K562 (cell line): Measurements from ENCODE around the gene PAF1. TPM values are rescaled to one million over a fixed set of nuclear protein-coding genes. Genes with fewer than 3 reads are reported as not detected.

Experiments
- DIDO1 ChIP-seq: fragments of 450-650 bp; IDR thresholded peaks from 2 replicates; pipeline ENCODE4 v1.6.1; 2016; ENCODE audit warnings: low read depth, missing biosample characterization, missing genetic modification characterization
- ELF2 ChIP-seq: fragments of 250-450 bp; sonication (Bioruptor Pico); IDR thresholded peaks from 2 replicates; pipeline ENCODE4 v1.5.0; 2021; ENCODE audit warnings: mild to moderate bottlenecking
- ESRRA ChIP-seq: fragments of 450-650 bp; IDR thresholded peaks from 2 replicates; pipeline ENCODE4 v1.6.1; 2014; ENCODE audit warnings: low read depth, mild to moderate bottlenecking, moderate library complexity, borderline replicate concordance
- ETS2 ChIP-seq: IDR thresholded peaks from 2 replicates; pipeline ENCODE4 v1.6.1; 2016; ENCODE audit warnings: borderline replicate concordance, missing genetic modification characterization, mild to moderate bottlenecking, moderate library complexity, missing compliant biosample characterization; ENCODE audit not compliant: poor library complexity, severe bottlenecking
- ETV5 ChIP-seq: sonication (generic); formaldehyde crosslinking; IDR thresholded peaks from 2 replicates; pipeline ENCODE4 v1.4.0; 2020; ENCODE audit warnings: low read depth, mild to moderate bottlenecking, missing genetic modification reagents
- HDAC6 ChIP-seq: IDR thresholded peaks from 2 replicates; pipeline ENCODE4 v1.6.1; 2012; ENCODE audit warnings: low read depth, mild to moderate bottlenecking, control low read depth, inconsistent platforms, low read length, moderate library complexity
- HNRNPLL ChIP-seq: fragments of 200-400 bp; formaldehyde crosslinking; IDR thresholded peaks from 2 replicates; pipeline ENCODE4 v1.6.1; 2017; ENCODE audit warnings: low read length, low read depth, mild to moderate bottlenecking; ENCODE audit not compliant: poor library complexity, severe bottlenecking
- ILK ChIP-seq: fragments of 450-650 bp; IDR thresholded peaks from 2 replicates; pipeline ENCODE4 v1.6.1; 2016; ENCODE audit warnings: missing genetic modification characterization, low read depth, mild to moderate bottlenecking, missing compliant biosample characterization, moderate library complexity, borderline replicate concordance
- KAT7 ChIP-seq: sonication (generic); formaldehyde crosslinking; IDR thresholded peaks from 2 replicates; pipeline ENCODE4 v1.8.0; 2022; ENCODE audit warnings: missing genetic modification reagents, mild to moderate bottlenecking, borderline replicate concordance
- KAT8 ChIP-seq: fragments of 450-650 bp; IDR thresholded peaks from 2 replicates; pipeline ENCODE4 v1.6.1; 2016; ENCODE audit warnings: low read depth, mild to moderate bottlenecking
- MAZ ChIP-seq, 2 experiments: fragments of 450-650 bp in 1 of 2; sonication (generic) in 1 of 2; formaldehyde crosslinking; IDR thresholded peaks in 1 of 2; conservative IDR thresholded peaks in 1 of 2; 2 replicates each; pipeline versions ENCODE4 v1.4.0 to v1.5.0; 2020; ENCODE audit warnings: mild to moderate bottlenecking in 1 of 2, missing genetic modification reagents in 1 of 2
- MXI1 ChIP-seq: IDR thresholded peaks from 2 replicates; pipeline ENCODE4 v1.6.1; 2011; ENCODE audit warnings: low read depth, mild to moderate bottlenecking, improper control_type of control experiment, low read length
- MYBL2 ChIP-seq, 2 experiments: fragments of 450-650 bp in 1 of 2; sonication (generic) in 1 of 2; formaldehyde crosslinking in 1 of 2; IDR thresholded peaks; 2 replicates each; pipeline versions ENCODE4 v1.6.1 to v1.8.1; 2017 to 2022; ENCODE audit warnings: borderline replicate concordance in 1 of 2, inconsistent platforms in 1 of 2, low read depth in 1 of 2, mild to moderate bottlenecking in 1 of 2, missing genetic modification reagents in 1 of 2, moderate library complexity in 1 of 2
- POLR2B ChIP-seq: fragments of 450-650 bp; IDR thresholded peaks from 2 replicates; pipeline ENCODE4 v1.6.1; 2018; ENCODE audit warnings: low read depth; ENCODE audit not compliant: partially characterized antibody
- PTTG1 ChIP-seq: fragments of 450-650 bp; IDR thresholded peaks from 2 replicates; pipeline ENCODE4 v1.6.1; 2016; ENCODE audit warnings: low read depth, mild to moderate bottlenecking, missing genetic modification characterization, missing compliant biosample characterization
- RAD21 ChIP-seq, 2 experiments: fragments of 250-450 bp in 1 of 2; fragments of 450-650 bp in 1 of 2; sonication (Bioruptor Pico) in 1 of 2; formaldehyde crosslinking in 1 of 2; IDR thresholded peaks in 1 of 2; conservative IDR thresholded peaks in 1 of 2; 2 replicates each; pipeline versions ENCODE4 v1.4.0 to v1.8.0; 2020 to 2022; ENCODE audit warnings: mild to moderate bottlenecking in 2 of 2, moderate library complexity in 1 of 2
- TBP ChIP-seq: optimal IDR thresholded peaks from 2 replicates; pipeline ENCODE3; 2011; ENCODE audit warnings: low read depth, low read length, improper control_type of control experiment
- ZFPM2 ChIP-seq: fragments of 250-450 bp; sonication (Bioruptor Pico); IDR thresholded peaks from 2 replicates; pipeline ENCODE4 v1.5.1; 2022; ENCODE audit warnings: mild to moderate bottlenecking
- ZNF561 ChIP-seq: fragments of 450-650 bp; formaldehyde crosslinking; conservative IDR thresholded peaks from 2 replicates; pipeline ENCODE4 v1.4.0; 2020; ENCODE audit warnings: mild to moderate bottlenecking, moderate library complexity
- ZNF830 ChIP-seq: fragments of 250-450 bp; sonication (Bioruptor Pico); IDR thresholded peaks from 2 replicates; pipeline ENCODE4 v1.5.0; 2021; ENCODE audit warnings: mild to moderate bottlenecking
- polyA plus RNA-seq, 8 experiments: library from polyadenylated mRNA; depleted of rRNA in 4 of 8; stranded (reverse) in 5 of 8; unstranded in 3 of 8; fragments of >200 nt; fragmentation: Nextera tagmentation in 2 of 8; fragmentation: Illumina TruSeq in 1 of 8; extraction: Ambion mirVana in 2 of 8; extraction: Trizol in 1 of 8; gene quantifications; 2 replicates each; pipeline versions ENCODE4 v1.2.1 to v1.2.3, GENCODE V29; 2011 to 2014; ENCODE audit warnings: inconsistent platforms in 1 of 8, missing spikeins in 1 of 8
- total RNA-seq, 7 experiments: library from RNA; depleted of rRNA in 6 of 7; stranded (reverse); fragments of >200 nt in 6 of 7; fragmentation: Illumina TruSeq in 2 of 7; extraction: Trizol in 2 of 7; gene quantifications; 2 replicates each; pipeline versions ENCODE4 v1.2.1 to v1.2.3, GENCODE V29; 2011 to 2021; ENCODE audit warnings: low replicate concordance in 1 of 7
- TF ChIP-seq, protein P1 (sequence below): fragments of 250-450 bp; sonication (Bioruptor Pico); IDR thresholded peaks from 2 replicates; pipeline ENCODE4 v1.8.0; 2021; ENCODE audit warnings: moderate library complexity, mild to moderate bottlenecking, inconsistent platforms
- TF ChIP-seq, protein P2 (sequence below): fragments of 450-650 bp; IDR thresholded peaks from one replicate; pipeline ENCODE4 v1.6.1; 2018; ENCODE audit warnings: mild to moderate bottlenecking, moderate library complexity; ENCODE audit not compliant: partially characterized antibody

The PAF1 gene
- total and polyA plus RNA-seq, 9 of the 15 experiments (the other 6 are each of a cell fraction or from before 2014, with no cell fraction given), result 1.5 to 45.0 (median 33.8) TPM

- TF ChIP-seq ZFPM2 (CRISPR knock-in tag) (no peak), ZNF830 (CRISPR knock-in tag) (no peak), MXI1 (peak; percentile 75), ESRRA (peak; percentile 68; the same call in 1 of the 2 replicates), RAD21 (CRISPR knock-in tag; conservative IDR thresholded peaks at IDR 0.05 in 1 of 2, IDR thresholded peaks at IDR 0.05 in 1 of 2) (no peak), POLR2B (peak; percentile 30), ETS2 (tag) (no peak), HDAC6 (no peak), ETV5 (peak; percentile 93), MYBL2 (IDR thresholded peaks at IDR 0.05; ENCODE audit: low read depth) (no peak), MYBL2 (CRISPR knock-in tag; IDR thresholded peaks at IDR 0.05; ENCODE audit: borderline replicate concordance) (no peak), ZNF561 (CRISPR knock-in tag) (no peak), MAZ (CRISPR knock-in tag; conservative IDR thresholded peaks at IDR 0.05 in 1 of 2, IDR thresholded peaks at IDR 0.05 in 1 of 2) (peak; percentile 63 to 84; a peak in 2 of 4 replicates), KAT8 (no peak), DIDO1 (tag) (no peak), ILK (tag) (no peak), TBP (peak; percentile 26), KAT7 (0 out of 2 replicates have a peak, but pooled peaks have one; percentile 17), HNRNPLL (no peak), ELF2 (peak; percentile 78; the same call in 1 of the 2 replicates), PTTG1 (no peak)
- TF ChIP-seq, protein P1, sequence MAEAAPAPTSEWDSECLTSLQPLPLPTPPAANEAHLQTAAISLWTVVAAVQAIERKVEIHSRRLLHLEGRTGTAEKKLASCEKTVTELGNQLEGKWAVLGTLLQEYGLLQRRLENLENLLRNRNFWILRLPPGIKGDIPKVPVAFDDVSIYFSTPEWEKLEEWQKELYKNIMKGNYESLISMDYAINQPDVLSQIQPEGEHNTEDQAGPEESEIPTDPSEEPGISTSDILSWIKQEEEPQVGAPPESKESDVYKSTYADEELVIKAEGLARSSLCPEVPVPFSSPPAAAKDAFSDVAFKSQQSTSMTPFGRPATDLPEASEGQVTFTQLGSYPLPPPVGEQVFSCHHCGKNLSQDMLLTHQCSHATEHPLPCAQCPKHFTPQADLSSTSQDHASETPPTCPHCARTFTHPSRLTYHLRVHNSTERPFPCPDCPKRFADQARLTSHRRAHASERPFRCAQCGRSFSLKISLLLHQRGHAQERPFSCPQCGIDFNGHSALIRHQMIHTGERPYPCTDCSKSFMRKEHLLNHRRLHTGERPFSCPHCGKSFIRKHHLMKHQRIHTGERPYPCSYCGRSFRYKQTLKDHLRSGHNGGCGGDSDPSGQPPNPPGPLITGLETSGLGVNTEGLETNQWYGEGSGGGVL (CRISPR knock-in tag), result no peak
- TF ChIP-seq, protein P2, sequence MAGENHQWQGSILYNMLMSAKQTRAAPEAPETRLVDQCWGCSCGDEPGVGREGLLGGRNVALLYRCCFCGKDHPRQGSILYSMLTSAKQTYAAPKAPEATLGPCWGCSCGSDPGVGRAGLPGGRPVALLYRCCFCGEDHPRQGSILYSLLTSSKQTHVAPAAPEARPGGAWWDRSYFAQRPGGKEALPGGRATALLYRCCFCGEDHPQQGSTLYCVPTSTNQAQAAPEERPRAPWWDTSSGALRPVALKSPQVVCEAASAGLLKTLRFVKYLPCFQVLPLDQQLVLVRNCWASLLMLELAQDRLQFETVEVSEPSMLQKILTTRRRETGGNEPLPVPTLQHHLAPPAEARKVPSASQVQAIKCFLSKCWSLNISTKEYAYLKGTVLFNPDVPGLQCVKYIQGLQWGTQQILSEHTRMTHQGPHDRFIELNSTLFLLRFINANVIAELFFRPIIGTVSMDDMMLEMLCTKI, result no peak
These were observed 11.7 kb upstream of the PAF1 start (continued) for GRCh38 chr19:39402346-39403300.
